Body of pancreas (tissue), 4 donors: ENCODE results near the gene IL5RA.

Source experiments
- POLR2A ChIP-seq, 3 donors: fragments of 450-650 bp; IDR thresholded peaks; one replicate each; pipeline ENCODE4 v1.6.1; 2016; ENCODE audit warnings: antibody characterized with exemption in 3 of 3, mild to moderate bottlenecking in 2 of 3
- TF ChIP-seq, protein P1 (sequence below), 7 experiments: fragments of 450-650 bp in 4 of 7; fragments of 200-600 bp in 3 of 7; sonication (generic) in 3 of 7; IDR thresholded peaks; one replicate each; pipeline ENCODE4 v1.5.1; 2016 to 2019; ENCODE audit warnings: antibody characterized with exemption in 7 of 7

DNA sequence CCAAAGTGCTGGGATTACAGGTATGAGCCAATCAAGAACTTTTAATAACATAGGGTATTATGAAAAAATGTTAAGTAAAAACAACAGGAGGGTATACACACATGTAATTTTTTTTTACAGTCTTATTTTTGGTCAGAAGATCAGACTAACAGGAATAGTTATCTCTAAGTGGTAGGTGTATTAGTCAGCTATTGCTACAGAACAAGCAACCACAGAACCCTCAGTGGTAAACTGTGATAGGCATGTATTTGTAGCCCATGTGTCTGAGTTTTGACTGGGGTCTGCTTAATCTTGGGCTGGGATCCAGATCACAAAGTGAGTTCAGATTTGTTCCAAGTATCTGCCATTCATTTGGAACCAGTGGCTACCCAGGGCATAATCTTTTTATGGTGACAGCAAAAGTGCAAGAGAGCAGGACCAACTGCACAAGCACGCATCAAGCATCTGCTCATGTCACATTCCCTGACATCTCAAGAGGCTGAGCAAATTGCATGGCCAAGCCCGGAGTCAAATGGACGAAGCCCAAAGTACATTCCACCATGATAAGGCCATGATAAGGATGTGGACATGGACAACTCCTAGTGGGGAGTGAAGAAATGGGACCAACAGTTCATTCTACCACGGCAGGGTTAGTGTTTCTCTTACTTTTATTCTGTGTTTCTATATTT, 3.0 kb upstream of the IL5RA start:
- no peak for TF ChIP-seq POLR2A (IDR thresholded peaks at IDR 0.05)
- TF ChIP-seq, protein P1, sequence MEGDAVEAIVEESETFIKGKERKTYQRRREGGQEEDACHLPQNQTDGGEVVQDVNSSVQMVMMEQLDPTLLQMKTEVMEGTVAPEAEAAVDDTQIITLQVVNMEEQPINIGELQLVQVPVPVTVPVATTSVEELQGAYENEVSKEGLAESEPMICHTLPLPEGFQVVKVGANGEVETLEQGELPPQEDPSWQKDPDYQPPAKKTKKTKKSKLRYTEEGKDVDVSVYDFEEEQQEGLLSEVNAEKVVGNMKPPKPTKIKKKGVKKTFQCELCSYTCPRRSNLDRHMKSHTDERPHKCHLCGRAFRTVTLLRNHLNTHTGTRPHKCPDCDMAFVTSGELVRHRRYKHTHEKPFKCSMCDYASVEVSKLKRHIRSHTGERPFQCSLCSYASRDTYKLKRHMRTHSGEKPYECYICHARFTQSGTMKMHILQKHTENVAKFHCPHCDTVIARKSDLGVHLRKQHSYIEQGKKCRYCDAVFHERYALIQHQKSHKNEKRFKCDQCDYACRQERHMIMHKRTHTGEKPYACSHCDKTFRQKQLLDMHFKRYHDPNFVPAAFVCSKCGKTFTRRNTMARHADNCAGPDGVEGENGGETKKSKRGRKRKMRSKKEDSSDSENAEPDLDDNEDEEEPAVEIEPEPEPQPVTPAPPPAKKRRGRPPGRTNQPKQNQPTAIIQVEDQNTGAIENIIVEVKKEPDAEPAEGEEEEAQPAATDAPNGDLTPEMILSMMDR (IDR thresholded peaks at IDR 0.05), result no peak
